Effector CD8-positive, alpha-beta T cell (primary cell): ENCODE results near the gene DDC.

Experiments used
- DNase-seq: peaks from one replicate; lab custom pipeline; 2025; lab: John Stamatoyannopoulos, UW
- total RNA-seq, 4 experiments: gene quantifications; one replicate each; lab custom pipeline; 2026; lab: John Stamatoyannopoulos, UW

DDC gene, protein sequence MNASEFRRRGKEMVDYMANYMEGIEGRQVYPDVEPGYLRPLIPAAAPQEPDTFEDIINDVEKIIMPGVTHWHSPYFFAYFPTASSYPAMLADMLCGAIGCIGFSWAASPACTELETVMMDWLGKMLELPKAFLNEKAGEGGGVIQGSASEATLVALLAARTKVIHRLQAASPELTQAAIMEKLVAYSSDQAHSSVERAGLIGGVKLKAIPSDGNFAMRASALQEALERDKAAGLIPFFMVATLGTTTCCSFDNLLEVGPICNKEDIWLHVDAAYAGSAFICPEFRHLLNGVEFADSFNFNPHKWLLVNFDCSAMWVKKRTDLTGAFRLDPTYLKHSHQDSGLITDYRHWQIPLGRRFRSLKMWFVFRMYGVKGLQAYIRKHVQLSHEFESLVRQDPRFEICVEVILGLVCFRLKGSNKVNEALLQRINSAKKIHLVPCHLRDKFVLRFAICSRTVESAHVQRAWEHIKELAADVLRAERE
- 0 reads per million in 4 experiments for total RNA-seq

DNA sequence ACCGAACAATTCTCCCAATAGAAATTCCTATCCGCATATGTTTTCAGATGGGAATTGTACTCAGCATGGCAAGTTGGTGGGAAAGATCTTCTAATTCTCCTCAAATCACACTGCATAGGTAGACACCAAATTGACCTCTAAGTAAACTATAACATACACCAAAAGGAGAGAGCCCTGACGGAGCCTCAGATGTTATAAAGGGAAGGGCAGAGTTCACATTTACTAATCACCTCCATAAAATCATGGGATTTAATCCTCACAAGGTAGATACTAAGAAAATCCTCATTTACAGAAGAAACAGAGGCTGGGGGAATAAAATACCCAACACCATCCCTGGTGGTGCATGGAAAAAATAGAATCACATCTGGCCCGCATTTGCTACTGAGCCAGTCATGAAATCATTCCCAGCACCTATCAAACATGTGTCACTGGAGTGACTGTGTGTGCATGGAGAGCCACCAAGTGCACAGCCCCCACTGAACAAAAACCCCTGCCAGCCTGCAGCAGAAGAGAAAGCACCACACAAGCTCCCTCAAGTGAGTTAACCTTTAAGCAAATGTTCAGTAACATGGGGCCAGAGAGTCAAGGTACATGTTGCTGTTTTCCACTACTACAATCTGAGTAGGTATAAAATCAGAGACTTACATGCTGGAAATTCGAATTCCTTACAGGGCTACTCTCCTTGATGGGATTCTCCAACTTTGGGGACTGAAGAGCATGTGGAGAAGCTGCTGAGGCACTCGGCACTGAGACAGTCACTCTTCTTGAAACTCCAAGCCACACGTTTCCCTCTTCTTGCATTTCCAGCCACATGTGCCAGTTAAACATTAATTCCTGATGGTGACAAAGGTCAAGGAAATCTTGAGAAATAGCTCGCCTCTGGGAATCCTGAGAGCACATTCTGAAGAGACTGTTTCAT lies at the start of gene DDC:
DDC (minus strand) TSS at position 766 of the 919 bp plus-strand sequence. CDS start 21,320 bp downstream, outside the sequence.
- DNase-seq = no peak

GRCh38 chr7:50613473-50613872 lies 48.3 kb upstream of the DDC start:
- no peak for DNase-seq

DNA sequence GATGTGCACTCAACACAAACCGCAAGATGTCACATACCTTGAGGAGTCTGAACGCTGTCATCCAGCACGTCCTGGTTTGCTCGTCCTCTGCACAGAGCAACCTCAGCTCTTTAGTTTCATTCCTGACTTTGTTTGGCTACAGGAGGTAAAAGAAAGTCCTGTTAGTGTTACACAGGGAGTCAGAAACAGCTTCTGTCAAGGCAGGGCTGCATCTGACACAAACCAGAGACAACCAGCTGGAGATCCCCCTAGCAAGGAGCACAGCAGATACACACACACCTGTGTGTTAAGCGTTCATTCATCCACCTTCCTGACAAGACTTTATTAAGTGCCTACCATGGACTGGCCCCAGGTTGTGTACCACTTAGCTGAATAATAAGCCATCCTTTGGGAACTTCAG lies 47.5 kb upstream of the DDC start:
- DNase-seq = no peak

DNA sequence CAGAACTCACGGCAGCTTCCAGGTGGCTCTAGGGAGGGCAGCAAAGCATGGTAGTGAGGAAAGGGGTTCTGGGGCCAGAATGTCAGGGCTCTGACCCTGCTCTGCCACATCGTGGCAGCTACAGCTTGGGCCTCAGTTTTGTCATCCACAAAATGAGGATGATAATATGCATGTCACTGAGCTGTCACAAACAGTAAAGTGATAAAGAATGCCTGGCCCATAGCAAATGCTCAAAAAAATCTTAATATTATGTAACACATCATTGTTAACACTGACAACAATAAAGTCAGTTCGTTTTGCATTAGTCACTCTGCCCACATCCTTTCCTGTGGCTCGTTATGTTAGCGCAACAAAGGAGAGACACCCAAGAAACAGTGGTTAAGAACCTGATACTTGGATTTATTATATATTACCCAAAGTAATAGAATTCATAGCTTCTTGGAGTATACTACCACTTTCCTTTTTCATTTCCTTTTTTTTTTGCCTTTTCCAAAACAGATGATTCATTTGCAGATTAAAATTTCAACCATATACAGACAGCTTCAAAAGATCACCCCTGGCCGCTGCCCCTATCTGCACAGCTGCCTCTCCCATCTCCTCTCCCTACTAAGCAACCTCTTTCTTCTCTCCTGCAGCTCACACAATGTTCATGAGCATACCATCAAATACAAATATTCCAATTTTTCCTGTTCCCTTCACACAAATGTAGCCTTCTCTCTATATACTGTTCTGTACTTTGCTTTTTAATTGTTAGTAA lies 45.5 kb upstream of the DDC start:
- DNase-seq = no peak

DNA sequence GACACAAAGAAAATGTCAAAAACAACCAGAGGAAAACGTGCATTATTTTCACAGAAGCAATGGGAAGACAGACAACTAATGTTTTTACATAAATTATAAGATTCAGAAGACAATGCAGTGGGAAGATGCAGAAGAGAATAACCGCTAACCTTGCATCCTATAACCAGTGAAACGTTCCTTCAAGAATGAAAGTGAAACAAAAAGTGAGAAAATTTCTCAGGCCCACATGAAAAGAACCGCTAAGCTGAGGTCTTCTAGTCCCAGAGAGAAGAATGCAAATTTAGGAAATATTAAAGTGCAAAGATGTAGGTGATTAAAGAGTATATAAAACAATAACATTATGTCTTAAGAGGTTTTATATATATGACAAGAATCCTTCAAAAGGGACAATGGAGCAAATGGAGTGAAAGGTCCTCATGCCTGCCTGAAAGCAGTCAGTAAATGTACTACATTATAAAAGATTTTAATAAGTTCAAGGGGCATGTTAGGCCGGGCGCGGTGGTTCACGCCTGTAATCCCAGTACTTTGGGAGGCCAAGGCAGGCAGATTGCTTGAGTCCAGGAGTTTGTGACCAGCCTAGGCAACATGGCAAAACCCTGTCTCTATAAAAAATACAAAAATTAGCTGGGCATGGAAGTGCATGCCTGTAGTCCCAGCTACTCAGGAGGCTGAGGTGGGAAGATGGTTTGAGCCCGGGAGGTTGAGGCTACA lies 43.1 kb upstream of the DDC start:
- no peak for DNase-seq

DNA sequence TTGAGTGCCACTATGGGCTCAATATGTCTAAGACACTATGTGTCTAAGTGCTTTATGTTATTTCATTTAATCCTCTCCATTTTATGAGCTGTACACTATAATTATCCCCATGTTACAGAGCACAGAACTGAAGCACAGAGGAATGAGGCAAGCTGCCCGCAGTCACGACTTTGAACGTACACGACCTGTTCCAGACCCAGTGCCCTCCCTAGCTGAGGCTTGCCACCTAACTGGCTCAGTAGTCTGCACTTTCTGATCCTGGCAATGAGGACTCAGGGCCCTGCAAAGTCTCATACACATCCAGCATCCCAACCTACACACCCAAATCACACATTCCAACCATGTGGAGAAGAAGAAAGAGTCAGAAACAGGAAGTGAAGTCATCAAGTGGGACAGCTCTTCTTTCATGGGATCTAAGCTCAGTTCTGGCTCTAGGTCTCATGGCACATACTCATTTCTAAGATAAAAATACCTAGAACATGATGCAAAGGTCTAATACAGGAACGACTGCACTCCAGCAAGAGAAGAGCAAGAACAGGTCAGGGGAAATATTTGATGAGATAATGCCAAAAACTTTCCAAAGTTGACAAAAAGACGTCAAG lies 42.4 kb upstream of the DDC start:
- DNase-seq = no peak

DNA sequence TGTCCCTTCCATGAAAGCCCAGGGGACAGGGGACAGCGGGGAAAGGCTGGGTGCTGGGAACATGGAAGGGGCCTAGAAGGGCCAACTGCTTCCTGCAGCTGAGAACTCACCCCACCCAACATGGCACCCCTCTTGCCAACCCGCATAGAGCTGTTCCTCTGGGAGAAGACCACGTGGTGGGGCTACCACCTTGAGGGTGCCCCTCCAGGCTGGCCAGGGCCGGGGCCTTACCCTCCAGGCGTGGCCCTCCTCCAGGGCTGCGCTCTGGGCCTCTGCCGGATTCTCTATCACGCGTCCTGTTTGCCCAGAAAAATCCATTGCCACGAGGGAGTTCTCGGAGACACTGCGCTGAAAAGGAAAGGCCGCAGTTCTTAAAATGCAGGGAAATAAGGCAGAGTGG lies 39.9 kb upstream of the DDC start:
- DNase-seq = no peak

- no peak for DNase-seq
Observed at GRCh38 chr7:50603287-50603686, 38.1 kb upstream of the DDC start.

- DNase-seq = no peak
Observed at GRCh38 chr7:50599385-50599784, 34.2 kb upstream of the DDC start.

- DNase-seq = no peak
Observed at GRCh38 chr7:50598460-50599343, 33.5 kb upstream of the DDC start.

DNA sequence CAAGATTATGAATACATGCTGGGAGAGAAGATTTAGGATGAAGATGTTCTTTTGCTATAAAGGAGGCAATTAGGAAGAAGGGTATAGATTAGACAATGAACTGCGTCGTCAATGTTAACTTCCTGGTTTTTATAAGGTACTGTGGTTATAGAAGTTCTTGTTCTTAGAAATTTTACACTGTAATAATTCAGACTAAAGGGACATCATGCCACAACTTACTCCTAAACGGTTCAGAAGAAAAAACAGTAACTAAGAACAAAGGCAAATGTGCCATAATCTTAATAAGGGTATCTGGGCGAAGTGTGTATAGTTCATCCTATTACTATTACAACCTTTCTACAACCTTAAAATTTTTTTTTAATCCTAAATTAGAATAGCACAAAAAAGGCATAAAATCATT lies 31.3 kb upstream of the DDC start:
- no peak for DNase-seq

DNA sequence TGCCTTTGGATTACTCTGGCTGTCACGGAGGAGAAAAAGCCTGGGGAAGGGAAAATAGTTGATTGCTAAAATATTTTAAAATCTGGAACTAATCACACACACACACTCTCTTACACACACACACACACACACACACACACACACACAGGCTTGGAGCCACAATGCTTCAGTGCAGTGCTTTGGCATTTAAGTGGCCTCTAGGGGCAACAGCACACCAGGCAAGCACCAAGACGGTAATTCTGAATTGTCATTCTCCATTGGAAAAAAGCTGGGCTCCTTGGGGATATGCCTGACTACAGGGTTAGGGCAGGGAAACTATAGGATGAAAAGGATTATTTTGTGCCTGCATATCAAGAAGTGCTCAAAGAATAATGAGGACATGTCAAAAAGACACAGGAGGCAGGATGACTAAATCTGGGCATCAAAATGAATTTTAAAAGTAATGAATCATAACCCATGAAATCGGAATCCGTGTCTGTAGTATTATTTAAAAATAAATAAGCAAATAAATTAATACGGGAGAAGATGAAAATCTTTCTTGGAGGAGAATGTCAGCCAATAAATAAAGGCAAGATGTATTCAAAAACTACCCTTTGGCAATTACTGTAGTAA lies 30.4 kb upstream of the DDC start:
- no peak for DNase-seq

DNA sequence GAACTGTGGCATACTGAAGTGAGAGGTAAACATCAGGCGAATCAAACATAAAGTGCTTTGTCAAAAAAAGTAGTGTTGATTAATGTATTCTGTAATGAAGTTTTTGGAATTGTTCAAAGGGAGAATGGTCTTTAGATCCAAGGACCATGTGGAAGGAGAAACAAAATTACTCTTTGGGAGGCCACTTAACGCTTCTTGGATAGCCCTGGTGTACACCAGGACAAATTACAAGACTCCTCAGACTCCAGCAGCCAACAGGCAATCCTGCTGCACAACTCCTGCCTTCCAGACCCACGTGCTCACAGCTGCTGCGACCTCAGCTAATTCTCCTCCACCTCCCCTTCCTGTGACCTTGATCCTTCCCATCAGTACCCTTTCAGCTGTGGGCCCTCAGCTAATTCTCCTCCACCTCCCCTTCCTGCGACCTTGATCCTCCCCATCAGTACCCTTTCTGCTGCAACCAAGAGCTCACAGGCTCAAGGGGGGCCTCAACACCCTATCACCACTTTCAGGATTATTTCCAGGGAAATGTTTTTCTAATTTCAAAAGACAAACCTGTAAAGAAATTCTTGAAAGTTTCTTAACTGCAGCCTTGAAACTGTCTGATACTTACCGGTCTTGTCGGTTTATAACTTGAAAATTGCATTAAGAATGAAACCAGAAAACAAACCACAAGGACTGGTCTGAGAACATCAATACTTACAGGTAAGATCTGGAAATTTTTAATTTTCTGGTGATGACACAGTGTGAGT lies 29.7 kb upstream of the DDC start:
- DNase-seq = no peak

DNA sequence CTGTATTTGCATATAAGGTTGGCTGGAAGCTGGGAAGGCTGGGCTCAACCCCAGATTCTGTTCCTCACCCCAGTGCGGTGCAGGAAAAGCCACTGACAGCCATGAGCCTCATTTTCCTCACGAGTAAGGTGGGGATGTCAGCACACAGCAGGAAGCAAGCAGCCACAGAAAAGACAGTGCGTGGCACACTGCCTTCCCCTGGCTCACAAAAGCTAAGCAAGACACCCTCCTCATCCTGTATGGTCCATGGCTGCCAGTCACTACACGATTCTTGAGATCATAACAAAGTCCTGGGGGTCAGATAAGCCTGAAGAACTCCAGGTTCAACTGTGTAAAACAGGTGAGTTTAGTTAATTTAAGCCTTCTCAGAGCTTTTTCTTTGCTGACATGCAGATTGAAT lies 28.9 kb upstream of the DDC start:
- no peak for DNase-seq

DNA sequence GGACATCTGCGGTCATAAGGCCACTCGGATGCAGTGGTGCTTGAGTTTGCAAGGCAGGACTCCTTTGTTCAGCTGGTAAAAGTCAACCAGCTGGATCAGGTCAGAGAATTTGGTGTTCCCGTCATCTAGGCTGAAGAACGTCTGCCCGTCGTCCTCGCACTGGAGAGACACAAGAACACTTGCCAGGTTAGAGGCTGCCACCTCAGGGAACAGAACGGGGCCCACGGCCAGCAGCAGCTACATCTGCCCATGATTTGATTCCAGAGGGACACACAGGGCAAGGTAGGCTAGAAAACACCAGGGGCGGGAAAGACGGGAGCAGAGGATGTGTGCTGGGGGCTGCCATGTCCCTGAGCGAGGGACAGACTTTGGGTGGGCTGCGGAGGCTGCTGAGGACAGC lies 27.7 kb upstream of the DDC start:
- DNase-seq = no peak

- DNase-seq = no peak
Observed at GRCh38 chr7:50591480-50592438, 26.6 kb upstream of the DDC start.

- no peak for DNase-seq
Observed at GRCh38 chr7:50591098-50591479, 25.9 kb upstream of the DDC start.

GRCh38 chr7:50590535-50590934 lies 25.3 kb upstream of the DDC start:
- DNase-seq = no peak
